TTC549 (cell line): Measurements from ENCODE around the gene MLYCD.

Experiments used
- FAIRE-seq: peaks from 2 replicates; lab custom pipeline; 2012; peaks lifted over from hg19 to GRCh38; lab: Jason Lieb, UNC

The MLYCD gene

GRCh38 chr16:83971165-83972130, 72.5 kb downstream of the MLYCD start:
- no peak for FAIRE-seq

- no peak for FAIRE-seq
These were observed 73.5 kb downstream of the MLYCD start for GRCh38 chr16:83972256-83973008.

- no peak for FAIRE-seq
These were observed 74.2 kb downstream of the MLYCD start for GRCh38 chr16:83973077-83973476.

DNA sequence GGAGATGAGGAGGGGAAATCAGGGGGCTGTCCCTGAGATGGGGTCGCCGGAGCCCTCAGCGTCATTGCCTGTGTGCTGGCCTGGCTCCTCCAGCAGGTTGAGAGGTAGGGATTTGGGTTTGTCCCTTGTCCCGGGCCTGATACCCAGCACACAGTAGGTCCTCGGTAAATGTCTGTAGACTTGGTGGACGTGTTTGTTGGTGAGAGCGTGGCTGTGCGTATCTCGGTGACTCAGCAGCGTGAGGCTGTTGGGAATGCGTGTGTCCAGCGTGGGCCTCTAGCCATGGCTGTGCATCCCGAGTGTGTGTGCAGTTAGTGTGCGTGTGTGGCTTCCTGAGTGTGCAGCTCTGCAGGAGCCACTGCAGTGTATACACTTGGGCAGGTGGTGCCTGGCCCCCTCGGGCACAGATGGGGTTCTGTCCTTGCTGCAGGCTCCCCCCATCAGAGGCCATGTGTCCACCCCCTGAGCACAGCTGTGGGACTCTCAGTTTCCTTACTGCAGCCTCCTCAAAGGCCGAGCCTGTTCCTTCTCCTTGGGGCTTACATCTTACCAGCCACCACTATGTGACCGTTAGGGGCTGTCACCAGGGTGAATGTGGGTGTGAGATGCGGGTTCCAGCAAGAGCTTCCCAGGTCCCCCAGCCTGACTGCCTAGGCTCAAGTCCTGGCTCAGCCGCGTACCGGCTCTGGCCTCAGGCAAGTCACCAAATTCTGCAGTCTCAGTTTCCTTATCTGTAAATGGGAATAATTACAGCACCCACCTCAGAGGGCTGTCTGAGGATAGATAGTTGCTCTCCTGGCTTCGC, 74.9 kb downstream of the MLYCD start:
- no peak for FAIRE-seq

- FAIRE-seq: no peak
These were observed 75.6 kb downstream of the MLYCD start for GRCh38 chr16:83974475-83974874.

- FAIRE-seq: no peak
These were observed 76.8 kb downstream of the MLYCD start for GRCh38 chr16:83975590-83976260.
